GF-D8 (cell line): ENCODE results near the gene RFPL4A.
"Not testable (repeated sequence)": the region's sequence is repeated elsewhere in the genome, so short reads cannot be mapped to it uniquely, and the experiment has no call there.

ENCODE experiments used
- DNase-seq: peaks from one replicate; lab custom pipeline; 2025; lab: John Stamatoyannopoulos, UW

The RFPL4A gene

DNA sequence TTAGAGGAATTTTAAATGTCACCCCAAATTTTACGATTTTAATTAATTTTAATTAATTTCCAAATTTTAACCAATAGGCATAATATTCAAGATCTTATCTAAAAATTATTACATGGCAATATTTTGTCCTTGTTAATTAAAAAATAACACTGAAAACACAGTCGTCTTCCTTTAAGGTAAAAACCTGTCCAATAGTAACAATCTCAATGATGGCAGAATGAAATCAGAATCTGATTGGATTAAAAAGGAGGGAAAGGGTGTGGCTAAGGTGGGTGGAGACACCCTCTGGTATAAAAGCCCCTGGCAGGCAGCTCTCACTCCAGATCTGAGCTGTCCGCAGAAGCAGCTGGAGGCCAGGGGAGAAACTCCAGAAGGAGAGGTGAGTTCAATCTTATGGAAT is at the start of gene RFPL4A:
RFPL4A (plus strand) TSS at position 301 of the 400 bp plus-strand sequence. CDS start 2,704 bp downstream, outside the sequence.
- not testable (repeated sequence) for DNase-seq

DNA sequence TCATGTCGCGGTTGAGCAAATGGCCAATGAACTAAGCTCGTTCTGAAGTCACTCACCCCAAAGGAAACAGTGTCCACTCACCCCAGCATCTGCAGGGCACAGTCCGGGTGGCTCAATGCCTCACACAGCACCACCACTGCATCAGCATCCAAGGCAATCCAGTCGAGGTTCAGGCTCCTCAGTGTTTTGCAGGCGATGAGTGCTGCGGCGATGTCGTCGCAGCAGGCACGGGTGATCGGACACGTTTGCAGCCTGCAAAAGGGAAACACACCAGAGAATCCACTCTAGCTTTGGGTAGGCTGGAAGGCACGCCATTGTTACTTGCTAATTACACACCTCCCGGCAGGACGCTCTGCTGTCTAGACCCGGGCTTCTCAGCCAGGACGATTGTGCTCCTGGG is 47.2 kb upstream of the RFPL4A start:
- no peak for DNase-seq

DNA sequence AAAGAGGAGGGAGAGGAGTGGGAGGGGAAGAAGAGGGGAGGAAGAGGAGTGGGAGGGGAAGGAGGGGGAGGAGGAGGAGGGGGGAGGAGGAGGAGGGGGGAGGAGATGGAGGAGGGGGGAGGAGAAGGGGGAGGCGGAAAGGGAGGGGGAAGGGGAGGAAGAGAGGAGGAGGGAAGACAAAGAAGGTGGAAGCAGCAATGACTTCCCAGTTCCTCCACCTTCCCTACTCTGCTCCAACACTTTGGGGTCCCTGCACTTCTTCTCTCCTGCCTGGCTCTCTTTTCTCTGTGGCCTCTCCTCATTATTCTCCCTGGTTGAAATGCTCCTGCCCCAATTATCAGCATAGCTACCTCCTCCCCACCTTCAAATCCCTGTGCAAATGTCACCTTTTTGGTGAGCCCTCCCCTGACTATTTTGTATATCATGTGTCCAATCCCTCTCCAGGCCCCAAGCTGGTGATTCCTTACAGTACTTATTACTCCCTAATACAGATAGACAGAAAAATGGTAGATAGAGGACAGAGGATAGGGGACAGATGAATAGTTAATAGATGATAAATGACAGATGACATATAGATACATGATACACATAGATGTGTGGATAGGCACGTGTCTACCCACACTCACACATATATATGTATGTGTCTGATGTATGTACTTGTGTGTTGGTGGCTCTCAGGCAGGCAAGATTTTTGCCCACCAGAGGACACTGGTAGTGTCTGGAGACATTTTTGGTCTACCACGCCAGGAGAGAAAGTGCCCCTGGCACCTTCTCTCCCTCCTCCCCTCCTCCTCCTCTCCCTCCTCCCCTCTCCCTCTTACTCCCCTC is 45.9 kb upstream of the RFPL4A start:
- DNase-seq = no peak

DNA sequence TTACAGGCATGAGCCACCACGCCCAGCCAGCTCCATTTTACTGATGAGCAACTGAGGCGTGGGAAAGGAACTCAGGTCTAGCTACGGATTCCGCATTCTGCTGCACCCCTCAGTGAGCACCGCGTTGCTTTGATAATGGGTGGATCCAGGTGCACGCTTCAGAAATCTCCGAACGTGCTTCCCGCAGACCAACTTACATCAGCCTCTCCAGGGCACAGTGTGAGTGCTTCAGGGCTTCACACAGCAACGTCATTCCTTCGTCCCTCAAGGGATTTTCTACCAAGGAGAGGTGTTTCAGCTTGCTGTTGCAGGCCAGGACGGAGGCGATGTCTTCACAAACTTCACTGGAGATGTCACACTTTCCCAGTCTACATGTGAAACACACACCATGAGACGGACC is 42.4 kb upstream of the RFPL4A start:
- no peak for DNase-seq

DNA sequence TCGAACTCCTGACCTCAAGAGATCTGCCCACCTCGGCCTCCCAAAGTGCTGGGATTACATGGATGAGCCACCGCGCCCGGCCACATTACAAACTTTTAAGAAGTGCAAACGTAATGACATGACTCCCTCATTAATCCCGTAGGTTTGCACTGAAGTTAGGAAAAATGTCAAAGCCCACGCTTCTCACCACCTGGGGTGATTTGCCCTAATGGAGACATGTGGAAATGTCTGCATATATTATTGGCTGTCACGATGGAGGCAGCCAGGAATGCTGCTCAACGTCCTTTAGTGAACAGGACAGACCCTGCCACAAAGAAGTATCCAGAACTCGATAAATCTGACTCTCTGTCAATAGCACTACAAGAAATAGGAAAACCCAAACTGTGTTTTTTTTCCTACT is 41.6 kb upstream of the RFPL4A start:
- no peak for DNase-seq

DNA sequence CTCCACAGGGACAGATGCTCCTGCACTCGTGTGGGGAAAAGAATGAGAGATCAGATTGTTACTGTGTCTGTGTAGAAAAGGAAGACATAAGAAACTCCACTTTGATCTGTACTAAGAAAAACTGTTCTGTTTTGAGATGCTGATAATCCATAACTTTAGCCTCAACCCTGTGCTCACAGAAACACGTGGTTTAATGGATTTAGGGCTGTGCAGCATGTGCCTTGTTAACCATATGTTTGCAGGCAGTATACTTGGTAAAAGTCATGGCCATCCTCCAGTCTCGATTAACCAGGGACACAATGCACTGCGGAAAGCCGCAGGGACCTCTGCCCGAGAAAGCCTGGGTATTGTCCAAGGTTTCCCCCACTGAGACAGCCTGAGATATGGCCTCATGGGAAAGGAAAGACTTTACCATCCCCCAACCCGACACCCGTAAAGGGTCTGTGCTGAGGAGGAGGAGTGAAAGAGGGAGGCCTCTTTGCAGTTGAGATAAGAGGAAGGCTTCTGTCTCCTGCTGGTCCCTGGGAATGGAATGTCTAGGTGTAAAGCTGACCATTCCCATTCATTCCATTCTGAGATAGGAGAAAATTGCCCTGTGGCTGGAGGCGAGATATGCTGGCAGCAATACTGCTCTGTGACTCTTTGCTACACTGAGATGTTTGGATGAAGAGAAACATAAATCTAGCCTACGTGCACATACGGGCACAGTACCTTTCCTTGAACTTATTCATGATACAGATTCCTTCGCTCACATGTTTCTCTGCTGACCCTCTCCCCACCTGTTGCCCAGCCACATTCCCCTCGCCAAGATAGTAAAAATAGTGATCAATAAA is 40.8 kb upstream of the RFPL4A start:
- not testable (repeated sequence) for DNase-seq

DNA sequence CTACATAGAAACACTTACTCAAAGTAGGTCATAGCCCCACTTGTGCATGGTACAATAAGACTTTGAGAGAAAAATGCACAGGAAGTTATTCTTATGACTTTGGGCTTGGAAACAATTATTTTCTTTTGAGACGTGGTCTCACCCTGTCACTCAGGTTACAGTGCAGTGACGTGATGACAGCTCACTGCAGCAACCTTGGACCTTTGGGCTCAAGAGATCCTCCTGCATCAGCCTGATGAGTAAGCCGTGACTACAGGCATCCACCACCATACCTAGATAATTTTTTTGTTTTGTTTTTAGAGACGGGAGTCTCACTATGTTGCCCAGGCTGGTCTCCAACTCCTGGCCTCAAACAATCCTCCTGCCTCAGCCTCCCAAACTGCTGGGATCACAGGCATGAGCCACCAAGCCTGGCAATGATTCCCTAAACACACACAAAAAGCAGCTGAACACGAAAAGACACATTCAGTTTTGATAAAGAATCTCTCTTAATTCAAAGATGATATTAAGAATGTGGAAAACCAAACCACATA is 38.6 kb upstream of the RFPL4A start:
- DNase-seq = no peak

DNA sequence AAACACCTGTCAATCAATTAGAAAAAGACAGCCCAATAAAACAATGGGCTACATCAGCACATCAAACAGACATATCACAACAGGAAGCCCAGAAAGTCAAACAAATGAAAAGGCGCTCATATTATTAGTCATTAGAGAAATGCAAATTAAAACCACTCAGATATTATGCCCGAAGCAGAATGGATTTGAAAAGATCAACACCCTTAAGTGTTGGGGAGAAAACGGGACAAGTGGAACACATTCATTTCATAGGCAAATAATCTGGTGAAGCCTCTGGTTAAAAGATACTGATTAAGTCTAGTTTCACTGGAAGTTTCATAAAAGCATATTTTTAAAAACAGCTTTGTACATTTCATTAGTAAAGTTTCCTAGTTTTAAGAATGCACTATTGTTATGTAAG is 38.1 kb upstream of the RFPL4A start:
- DNase-seq = no peak

DNA sequence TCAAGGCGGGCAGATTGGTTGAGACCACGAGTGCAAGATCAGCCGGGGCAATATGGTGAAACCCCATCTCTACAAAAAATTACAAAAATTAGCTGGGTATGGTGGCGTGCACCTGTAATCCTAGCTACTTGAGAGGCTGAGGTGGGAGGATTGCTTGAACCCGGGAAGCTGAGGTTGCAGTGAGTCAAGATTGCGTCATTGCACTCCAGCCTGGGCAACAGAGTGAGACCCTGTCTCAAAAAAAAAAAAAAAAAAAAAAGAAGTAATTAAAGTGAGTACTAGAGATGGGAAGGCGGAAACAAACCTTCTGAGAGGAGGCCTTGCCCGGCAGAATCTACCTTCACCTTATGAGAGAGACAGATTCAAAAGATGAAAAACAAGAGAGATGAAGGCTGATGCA is 35.4 kb upstream of the RFPL4A start:
- no peak for DNase-seq

DNA sequence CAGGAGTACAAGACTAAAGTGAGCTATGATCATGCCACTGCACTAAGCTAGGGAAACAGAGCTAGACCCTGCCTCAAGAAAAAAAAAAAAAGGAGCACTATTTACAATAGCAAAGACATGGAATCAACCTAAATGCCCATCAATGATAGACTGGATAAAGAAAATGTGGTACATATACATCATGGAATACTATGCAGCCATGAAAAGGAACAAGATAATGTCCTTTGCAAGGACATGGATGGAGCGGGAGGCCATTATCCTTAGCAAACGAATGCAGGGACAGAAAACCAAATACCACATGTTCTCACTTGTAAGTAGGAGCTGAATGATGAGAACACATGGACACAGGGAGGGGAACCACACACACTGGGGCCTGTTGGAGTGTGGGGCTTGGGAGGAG is 28.5 kb upstream of the RFPL4A start:
- not testable (repeated sequence) for DNase-seq

DNA sequence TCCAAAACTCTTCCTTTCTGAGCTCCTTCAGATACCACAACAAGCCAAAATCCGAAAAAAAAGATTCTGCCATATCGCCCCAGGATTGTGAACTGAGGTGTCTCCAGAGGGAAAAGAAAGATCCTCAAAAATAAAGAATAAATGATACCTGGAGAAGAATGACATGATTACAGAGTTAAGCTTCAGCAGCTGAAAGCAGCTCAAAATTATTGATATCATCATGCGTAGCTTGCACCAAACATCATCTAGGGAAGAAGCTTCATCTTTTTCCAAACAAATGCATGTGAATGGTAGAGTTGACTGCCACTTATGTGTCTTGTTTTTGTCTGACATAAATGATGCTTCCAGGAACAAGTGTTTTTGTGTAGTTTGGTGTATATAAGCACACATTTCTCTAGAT is 20.6 kb upstream of the RFPL4A start, which contains the start of gene NLRP9:
NLRP9 (minus strand) TSS at position 101 of the 400 bp plus-strand sequence; CDS start at position 73, 28 bp downstream.
- DNase-seq = no peak

DNA sequence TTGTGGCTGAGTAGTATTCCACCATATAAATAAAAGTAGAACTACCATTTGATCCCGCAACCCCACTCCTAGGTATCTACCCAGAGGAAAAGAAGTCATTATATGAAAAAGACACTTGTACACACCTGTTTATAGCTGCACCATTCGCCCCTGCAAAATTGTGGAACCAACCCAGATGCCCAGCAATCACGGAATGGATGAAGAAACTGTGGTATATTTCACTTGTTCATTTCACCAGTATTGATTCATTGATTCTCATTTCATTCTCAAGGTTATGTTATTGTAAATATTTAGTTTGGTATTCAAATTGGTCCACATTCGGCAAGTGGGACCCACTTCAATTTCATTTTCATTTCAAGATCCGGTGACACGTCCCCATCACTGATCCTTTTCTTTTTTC is 8.2 kb upstream of the RFPL4A start:
- DNase-seq = no peak

DNA sequence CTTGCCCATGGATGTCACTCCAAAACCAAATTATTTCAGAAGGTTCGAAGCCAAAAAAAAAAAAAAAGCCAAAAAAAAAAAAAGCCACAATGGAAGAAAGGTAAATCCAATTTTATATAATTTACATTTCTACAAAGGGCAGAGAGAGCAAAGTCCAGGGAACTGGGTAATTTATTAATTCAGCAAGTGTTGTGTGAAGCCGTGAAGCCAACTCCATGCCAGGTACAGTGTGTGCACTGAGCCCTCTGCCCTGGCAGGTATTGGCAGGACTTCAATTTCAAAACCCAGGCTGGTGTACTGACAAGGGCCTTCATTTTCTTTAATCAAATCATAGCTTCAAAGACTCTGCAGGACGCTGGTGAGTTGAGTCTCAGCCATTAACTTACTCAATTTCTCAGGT is 5.5 kb upstream of the RFPL4A start:
- DNase-seq = no peak

DNA sequence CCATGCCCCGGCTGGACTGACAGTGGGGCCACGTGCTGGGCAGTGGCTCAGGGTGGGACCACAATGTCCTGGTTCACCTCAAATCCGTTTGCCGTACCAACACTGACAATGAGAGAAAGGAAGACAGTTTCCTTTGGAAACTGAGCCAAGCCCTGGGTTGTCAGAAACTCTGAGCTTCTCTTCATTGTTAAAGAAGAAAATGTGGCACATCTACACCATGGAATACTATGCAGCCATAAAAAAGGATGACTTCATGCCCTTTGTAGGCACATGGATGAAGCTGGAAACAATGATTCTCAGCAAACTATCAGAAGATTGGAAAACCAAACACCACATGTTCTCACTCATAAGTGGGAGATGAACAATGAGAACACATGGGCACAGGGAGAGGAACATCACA is 2.1 kb upstream of the RFPL4A start:
- not testable (repeated sequence) for DNase-seq

DNA sequence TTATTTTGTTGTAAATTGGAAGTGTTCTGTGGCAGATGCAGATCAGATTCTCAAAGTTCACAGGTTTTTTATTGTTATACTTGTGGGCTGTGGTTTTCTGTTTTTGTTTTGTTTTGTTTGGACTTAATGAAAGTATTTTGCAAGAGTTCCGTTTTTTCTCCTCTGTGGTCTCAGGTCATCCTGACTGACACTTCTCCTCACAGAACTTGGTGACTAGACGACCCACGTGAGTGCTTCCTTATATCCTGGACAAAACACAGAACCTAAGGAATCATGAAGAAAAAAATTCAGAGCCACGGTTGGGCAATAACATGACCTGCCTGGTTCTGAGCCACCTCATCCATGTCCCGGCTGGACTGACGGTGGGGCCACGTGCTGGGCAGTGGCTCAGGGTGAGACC is 7.6 kb downstream of the RFPL4A start:
- no peak for DNase-seq

DNA sequence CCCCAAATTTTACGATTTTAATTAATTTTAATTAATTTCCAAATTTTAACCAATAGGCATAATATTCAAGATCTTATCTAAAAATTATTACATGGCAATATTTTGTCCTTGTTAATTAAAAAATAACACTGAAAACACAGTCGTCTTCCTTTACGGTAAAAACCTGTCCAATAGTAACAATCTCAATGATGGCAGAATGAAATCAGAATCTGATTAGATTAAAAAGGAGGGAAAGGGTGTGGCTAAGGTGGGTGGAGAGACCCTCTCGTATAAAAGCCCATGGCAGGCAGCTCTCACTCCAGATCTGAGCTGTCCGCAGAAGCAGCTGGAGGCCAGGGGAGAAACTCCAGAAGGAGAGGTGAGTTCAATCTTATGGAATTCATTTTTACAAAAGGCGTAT is 9.9 kb downstream of the RFPL4A start, which contains the start of gene RFPL4AL1:
RFPL4AL1 (plus strand) TSS at position 301 of the 400 bp plus-strand sequence. CDS start 2,687 bp downstream, outside the sequence.
- DNase-seq = not testable (repeated sequence)

DNA sequence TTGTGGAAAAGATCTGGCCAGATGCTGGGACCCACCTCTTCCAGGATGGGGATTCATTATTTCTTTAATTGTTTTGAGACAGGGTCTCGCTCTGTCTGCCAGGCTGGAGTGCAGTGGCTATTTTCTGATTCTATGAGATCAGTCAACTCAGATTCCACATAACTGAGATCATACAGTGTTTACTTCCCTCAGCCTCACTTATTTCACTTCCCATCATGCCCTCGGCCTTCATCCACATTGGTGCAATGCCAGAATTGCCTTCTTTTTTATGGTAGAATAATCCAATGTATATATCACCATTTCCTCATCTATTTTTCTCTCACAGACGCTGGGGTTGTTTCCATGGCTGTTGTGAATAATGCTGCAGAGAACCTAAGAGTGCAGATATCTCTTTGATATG is 10.7 kb downstream of the RFPL4A start:
- not testable (repeated sequence) for DNase-seq

DNA sequence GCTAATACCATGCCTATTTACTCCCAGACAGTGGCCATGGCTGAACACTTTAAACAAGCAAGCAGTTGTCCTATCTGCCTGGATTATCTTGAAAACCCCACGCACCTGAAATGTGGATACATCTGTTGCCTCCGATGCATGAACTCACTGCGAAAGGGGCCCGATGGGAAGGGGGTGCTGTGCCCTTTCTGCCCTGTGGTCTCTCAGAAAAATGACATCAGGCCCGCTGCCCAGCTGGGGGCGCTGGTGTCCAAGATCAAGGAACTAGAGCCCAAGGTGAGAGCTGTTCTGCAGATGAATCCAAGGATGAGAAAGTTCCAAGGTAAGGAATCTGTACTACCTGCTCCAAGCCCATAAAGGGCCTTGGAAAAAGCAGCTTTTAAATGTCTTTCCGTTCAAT is 18.6 kb downstream of the RFPL4A start:
- DNase-seq = no peak

DNA sequence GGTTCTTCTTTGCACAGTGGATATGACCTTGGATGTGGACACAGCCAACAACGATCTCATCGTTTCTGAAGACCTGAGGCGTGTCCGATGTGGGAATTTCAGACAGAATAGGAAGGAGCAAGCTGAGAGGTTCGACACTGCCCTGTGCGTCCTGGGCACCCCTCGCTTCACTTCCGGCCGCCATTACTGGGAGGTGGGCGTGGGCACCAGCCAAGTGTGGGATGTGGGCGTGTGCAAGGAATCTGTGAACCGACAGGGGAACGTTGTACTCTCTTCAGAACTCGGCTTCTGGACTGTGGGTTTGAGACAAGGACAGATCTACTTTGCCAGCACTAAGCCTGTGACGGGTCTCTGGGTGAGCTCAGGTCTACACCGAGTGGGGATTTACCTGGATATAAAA is 19.4 kb downstream of the RFPL4A start:
- DNase-seq = no peak

DNA sequence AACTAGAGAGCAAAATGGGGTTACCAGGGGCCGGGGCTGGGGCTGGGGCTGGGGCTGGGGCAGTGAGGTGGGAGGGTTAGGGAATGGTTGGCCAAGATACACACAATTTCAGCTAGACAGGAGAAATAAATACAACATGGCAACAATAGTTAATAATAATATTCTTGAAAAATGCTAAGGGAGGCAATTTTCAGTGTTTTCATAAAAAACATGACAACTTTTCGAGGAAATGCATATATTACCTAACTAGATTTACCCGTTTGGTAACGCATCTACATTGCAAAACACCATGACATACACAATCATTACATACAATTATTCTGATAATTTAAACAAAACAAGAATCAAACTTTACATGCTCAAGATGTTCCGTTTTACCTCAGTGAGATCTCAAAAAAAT is 22.2 kb downstream of the RFPL4A start:
- DNase-seq = no peak

DNA sequence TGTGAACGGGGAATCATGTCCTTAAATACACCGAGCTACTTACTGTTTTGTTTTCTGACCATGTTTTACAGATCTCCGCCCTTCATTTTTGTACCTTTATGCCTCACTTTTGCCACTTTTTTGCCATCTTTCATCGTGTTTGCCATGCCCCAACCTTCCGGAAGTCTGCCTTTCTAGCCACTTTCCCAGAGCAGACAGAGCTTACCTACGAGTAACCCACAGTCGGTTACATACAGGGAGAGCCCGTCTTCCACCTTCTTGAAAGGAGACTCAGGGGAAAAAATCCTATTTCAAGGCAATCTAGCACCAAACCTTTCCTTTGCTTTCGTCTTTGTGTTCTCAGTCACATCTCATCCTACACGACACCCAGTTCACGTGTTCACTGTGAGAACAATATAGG is 36.1 kb downstream of the RFPL4A start:
- DNase-seq = no peak

DNA sequence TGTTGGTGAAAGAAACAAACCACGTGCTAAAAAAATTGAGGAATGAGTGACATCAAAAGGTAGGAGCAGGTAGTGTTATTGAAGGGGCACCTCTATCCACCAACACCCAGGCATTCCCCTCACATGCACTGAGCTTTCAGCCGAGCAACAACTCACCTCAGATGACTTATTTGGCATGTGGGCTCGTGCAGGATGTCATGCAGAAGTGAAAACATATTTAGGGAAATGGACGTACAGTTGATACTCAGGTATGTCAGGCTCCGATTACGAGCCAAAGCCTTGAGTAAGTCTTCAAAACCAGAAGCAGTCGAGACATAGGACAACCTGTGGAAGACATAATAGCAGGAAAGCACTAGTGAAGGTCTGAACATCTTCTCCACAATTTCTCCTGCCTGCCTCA is 42.5 kb downstream of the RFPL4A start:
- no peak for DNase-seq

DNA sequence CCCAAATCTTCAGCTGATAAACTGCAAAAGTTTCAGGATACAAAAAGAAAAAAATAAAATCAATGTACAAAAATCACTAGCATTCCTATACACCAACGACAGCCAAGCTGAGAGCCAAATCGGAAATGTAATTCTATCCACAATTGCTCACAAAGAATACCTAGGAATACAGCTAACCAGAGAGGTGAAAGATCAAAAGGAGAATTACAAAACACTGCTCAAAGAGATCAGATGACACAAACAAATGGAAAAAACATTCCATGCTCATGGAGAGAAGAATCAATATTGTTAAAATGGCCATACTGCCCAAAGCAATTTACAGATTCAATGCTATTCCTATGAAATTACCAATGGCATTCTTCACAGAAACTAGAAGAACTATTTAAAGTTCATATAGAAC is 43.4 kb downstream of the RFPL4A start:
- no peak for DNase-seq
